H9 (cell line): ENCODE results near the gene DIP2C. TPM values are rescaled to one million over a fixed set of nuclear protein-coding genes. Genes with fewer than 3 reads are reported as not detected.

Experiments used
- DNase-seq: peaks from one replicate; pipeline ENCODE4 v3.0.0-alpha.2; 2017
- H2AFZ ChIP-seq: one replicate; pipeline ENCODE4 v1.6.1; 2013; ENCODE audit warnings: mild to moderate bottlenecking, low read length, control low read depth, moderate library complexity
- H2AK5ac ChIP-seq: 2 replicates; pipeline ENCODE4 v1.6.1; 2013; ENCODE audit warnings: low read length, control low read depth, mixed read lengths; ENCODE audit not compliant: insufficient read length
- H2BK120ac ChIP-seq: one replicate; pipeline ENCODE4 v1.6.1; 2013; ENCODE audit warnings: low read depth, mild to moderate bottlenecking, low read length, control low read depth, inconsistent platforms; ENCODE audit not compliant: poor library complexity, severe bottlenecking
- H2BK12ac ChIP-seq: 2 replicates; pipeline ENCODE4 v1.6.1; 2013; ENCODE audit warnings: low read length, control low read depth, mixed read lengths, low read depth; ENCODE audit not compliant: insufficient read length
- H2BK15ac ChIP-seq: 2 replicates; pipeline ENCODE4 v1.6.1; 2013; ENCODE audit warnings: low read depth, low read length, control low read depth
- H2BK20ac ChIP-seq: one replicate; pipeline ENCODE4 v1.6.1; 2013; ENCODE audit warnings: low read depth, mild to moderate bottlenecking, low read length, control low read depth, inconsistent platforms; ENCODE audit not compliant: poor library complexity, severe bottlenecking
- H2BK5ac ChIP-seq: 2 replicates; pipeline ENCODE4 v1.6.1; 2013; ENCODE audit warnings: low read length, control low read depth, mixed read lengths; ENCODE audit not compliant: insufficient read length
- H3K14ac ChIP-seq: 2 replicates; pipeline ENCODE4 v1.6.1; 2013; ENCODE audit warnings: low read length, control low read depth; ENCODE audit not compliant: insufficient read depth
- H3K18ac ChIP-seq: 2 replicates; pipeline ENCODE4 v1.6.1; 2013; ENCODE audit warnings: low read depth, mild to moderate bottlenecking, mixed read lengths, low read length, control low read depth; ENCODE audit not compliant: insufficient read length
- H3K23ac ChIP-seq: 2 replicates; pipeline ENCODE4 v1.6.1; 2013; ENCODE audit warnings: low read length, control low read depth, mixed read lengths, low read depth; ENCODE audit not compliant: insufficient read length
- H3K23me2 ChIP-seq: 2 replicates; pipeline ENCODE4 v1.6.1; 2013; ENCODE audit warnings: low read depth, mild to moderate bottlenecking, mixed read lengths, low read length, control low read depth; ENCODE audit not compliant: insufficient read length, poor library complexity, severe bottlenecking
- H3K27ac ChIP-seq: 2 replicates; pipeline ENCODE4 v1.5.1; 2013; ENCODE audit warnings: low read length, control low read depth, mixed read lengths, low read depth; ENCODE audit not compliant: insufficient read length
- H3K27me3 ChIP-seq: 2 replicates; pipeline ENCODE4 v1.6.1; 2013; ENCODE audit warnings: low read length, control low read depth, inconsistent platforms; ENCODE audit not compliant: insufficient read depth
- H3K4ac ChIP-seq: 2 replicates; pipeline ENCODE4 v1.6.1; 2013; ENCODE audit warnings: low read depth, mild to moderate bottlenecking, control low read depth, inconsistent platforms, low read length, moderate library complexity
- H3K4me1 ChIP-seq: 2 replicates; pipeline ENCODE4 v1.6.1; 2013; ENCODE audit warnings: low read length, control low read depth, inconsistent platforms; ENCODE audit not compliant: insufficient read depth
- H3K4me2 ChIP-seq: 2 replicates; pipeline ENCODE4 v1.6.1; 2013; ENCODE audit warnings: low read length, control low read depth, mixed read lengths; ENCODE audit not compliant: insufficient read length, insufficient read depth
- H3K56ac ChIP-seq: 2 replicates; pipeline ENCODE4 v1.6.1; 2013; ENCODE audit warnings: low read depth, mild to moderate bottlenecking, mixed read lengths, low read length, control low read depth; ENCODE audit not compliant: insufficient read length
- H3K79me1 ChIP-seq: 2 replicates; pipeline ENCODE4 v1.6.1; 2013; ENCODE audit warnings: low read depth, mild to moderate bottlenecking, moderate library complexity, low read length, control low read depth, inconsistent platforms; ENCODE audit not compliant: insufficient read depth, poor library complexity, severe bottlenecking
- H3K79me2 ChIP-seq: 2 replicates; pipeline ENCODE4 v1.6.1; 2013; ENCODE audit warnings: low read length, control low read depth, inconsistent platforms; ENCODE audit not compliant: insufficient read depth
- H3K9ac ChIP-seq: 2 replicates; pipeline ENCODE4 v1.6.1; 2013; ENCODE audit warnings: low read length, control low read depth, mixed read lengths; ENCODE audit not compliant: insufficient read length; ENCODE audit errors: extremely low read depth
- H3K9me3 ChIP-seq: one replicate; pipeline ENCODE4 v1.6.1; 2013; ENCODE audit warnings: low read depth, low read length, inconsistent platforms; ENCODE audit not compliant: control insufficient read depth
- H3T11ph ChIP-seq: one replicate; pipeline ENCODE4 v1.6.1; 2013; ENCODE audit warnings: mild to moderate bottlenecking, low read length, control low read depth, inconsistent platforms
- H4K20me1 ChIP-seq: one replicate; pipeline ENCODE4 v1.6.1; 2013; ENCODE audit not compliant: control insufficient read depth, insufficient read length, insufficient read depth
- H4K5ac ChIP-seq: 2 replicates; pipeline ENCODE4 v1.6.1; 2013; ENCODE audit warnings: low read depth, mild to moderate bottlenecking, mixed read lengths, low read length, control low read depth; ENCODE audit not compliant: insufficient read length
- H4K8ac ChIP-seq: replicated peaks from 2 replicates; pipeline ENCODE4 v1.6.1; 2013; ENCODE audit warnings: low read length, control low read depth, mixed read lengths, low read depth; ENCODE audit not compliant: insufficient read length
- H4K91ac ChIP-seq: 2 replicates; pipeline ENCODE4 v1.6.1; 2013; ENCODE audit warnings: low read depth, mild to moderate bottlenecking, moderate library complexity, mixed read lengths, low read length, control low read depth; ENCODE audit not compliant: insufficient read length
- H3K27ac Mint-ChIP-seq, 3 experiments: 2 replicates in 2 of 3; 3 replicates in 1 of 3; pipeline ENCODE4 v1.8.0; 2020 to 2021; ENCODE audit warnings: mixed read lengths in 3 of 3, mild to moderate bottlenecking in 1 of 3, moderate library complexity in 1 of 3
- H3K27me3 Mint-ChIP-seq: 2 replicates; pipeline ENCODE4 v1.8.0; 2021; ENCODE audit warnings: low read depth, mild to moderate bottlenecking, moderate library complexity, mixed read lengths
- H3K36me3 Mint-ChIP-seq, 3 experiments: 2 replicates in 2 of 3; 3 replicates in 1 of 3; pipeline ENCODE4 v1.8.0; 2020 to 2021; ENCODE audit warnings: low read depth in 3 of 3, mixed read lengths in 3 of 3; ENCODE audit not compliant: insufficient read depth in 1 of 3
- H3K4me1 Mint-ChIP-seq, 2 experiments: 2 replicates each; pipeline ENCODE4 v1.8.0; 2020; ENCODE audit warnings: mixed read lengths in 2 of 2
- H3K4me3 Mint-ChIP-seq, 2 experiments: 2 replicates in 1 of 2; 3 replicates in 1 of 2; pipeline ENCODE4 v1.8.0; 2020 to 2021; ENCODE audit warnings: mild to moderate bottlenecking in 2 of 2, mixed read lengths in 2 of 2, moderate library complexity in 1 of 2
- H3K9me3 Mint-ChIP-seq, 2 experiments: 2 replicates in 1 of 2; 3 replicates in 1 of 2; pipeline ENCODE4 v1.8.0; 2020; ENCODE audit warnings: mild to moderate bottlenecking in 2 of 2, mixed read lengths in 2 of 2, moderate library complexity in 1 of 2
- CTCF ChIP-seq: fragments of 200-600 bp; sonication (generic); conservative IDR thresholded peaks from 3 replicates; pipeline ENCODE4 v1.8.0; 2021; ENCODE audit warnings: antibody characterized with exemption, mild to moderate bottlenecking
- WGBS: extraction: QIAGEN DNeasy Blood & Tissue Kit; methylation state at CpG from one replicate; pipeline ENCODE4 v1.1.7; 2013; ENCODE audit warnings: missing lambda C conversion rate, low lambda C conversion rate, mixed read lengths; ENCODE audit not compliant: insufficient read length; ENCODE audit errors: extremely low coverage; 5-methylcytosine and 5-hydroxymethylcytosine counted together
- total RNA-seq: library from RNA; stranded (reverse); gene quantifications from 2 replicates; pipeline ENCODE4 v1.2.1, GENCODE V29; 2021

DIP2C gene
- total RNA-seq, 1 experiment from 2014 or later, result 7.9 TPM

GRCh38 chr10:488933-489215 lies 200.6 kb downstream of the DIP2C start:
- no peaks in the 10 kb centered on the region for H3K79me2 ChIP-seq

More at GRCh38 chr10:488933-489215, 200.6 kb downstream of the DIP2C start:
- no peak overlapping the region for H2AFZ ChIP-seq
- peaks cover 6% of the 10 kb centered on the region; the same call in 1 of the 2 replicates for H3K4me1 ChIP-seq
- no peak overlapping the region for H2BK15ac ChIP-seq
- H3T11ph ChIP-seq, result no peak overlapping the region
- H3K18ac ChIP-seq, result no peak overlapping the region
- no peak overlapping the region for H3K14ac ChIP-seq
- no peak overlapping the region for H2BK20ac ChIP-seq
- H3K79me1 ChIP-seq, result no peaks in the 10 kb centered on the region
- no peak overlapping the region for H2BK12ac ChIP-seq
- no peak overlapping the region for H4K5ac ChIP-seq
- no peak overlapping the region for H2AK5ac ChIP-seq
- H3K27ac ChIP-seq, result no peak overlapping the region
- H3K23me2 ChIP-seq, result no peaks in the 10 kb centered on the region
- no CpG with 5 or more reads among the region's 11 CpGs for WGBS
- no peak overlapping the region for H4K91ac ChIP-seq
- no peak for DNase-seq
- no peak for TF ChIP-seq CTCF
- no peaks in the 10 kb centered on the region for H3K27me3 ChIP-seq
- H3K9ac ChIP-seq, result no peak overlapping the region
- H3K4me3 Mint-ChIP-seq, result no peak overlapping the region
- no peak overlapping the region for H3K56ac ChIP-seq
- H3K9me3 Mint-ChIP-seq, result no peaks in the 10 kb centered on the region
- H3K9me3 ChIP-seq, result no peaks in the 10 kb centered on the region
- H3K27me3 Mint-ChIP-seq, result peaks cover 18% of the 10 kb centered on the region
- H3K4me1 Mint-ChIP-seq, result peaks cover 49 to 51% of the 10 kb centered on the region in 2 experiments
- no peak overlapping the region for H3K4ac ChIP-seq
- no peaks in the 10 kb centered on the region for H4K20me1 ChIP-seq
- no peak overlapping the region for H4K8ac ChIP-seq
- no peak overlapping the region for H3K23ac ChIP-seq
- no peak overlapping the region for H3K4me2 ChIP-seq
- H3K36me3 Mint-ChIP-seq, result peaks cover 0 to 4% (median 3%) of the 10 kb centered on the region in 3 experiments; a peak in 3 of 7 replicates
- no peak overlapping the region for H2BK120ac ChIP-seq
- H2BK5ac ChIP-seq, result no peak overlapping the region
- H3K27ac Mint-ChIP-seq, result no peak overlapping the region
